ENCODE measurements around the gene TPSB2.

TPSB2 gene

DNA sequence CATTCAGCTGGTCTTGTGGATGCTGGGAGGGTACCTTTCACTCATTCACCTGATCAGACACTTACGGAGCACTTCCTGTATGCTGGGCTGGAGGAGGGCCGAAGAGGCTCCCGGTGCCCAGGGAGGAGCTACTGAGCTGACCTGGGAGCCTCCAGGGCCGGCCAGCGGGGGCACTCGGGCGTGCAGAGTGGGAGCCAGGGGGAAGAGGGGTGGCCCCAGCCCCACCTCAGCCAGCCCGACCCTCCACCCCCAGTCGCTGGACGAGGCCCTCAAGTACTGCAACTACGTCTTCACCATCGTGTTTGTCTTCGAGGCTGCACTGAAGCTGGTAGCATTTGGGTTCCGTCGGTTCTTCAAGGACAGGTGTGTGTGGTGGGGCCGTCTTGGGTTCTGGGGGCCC, 15.3 kb downstream of the TPSB2 start:
- TF ChIP-seq, protein P1, sequence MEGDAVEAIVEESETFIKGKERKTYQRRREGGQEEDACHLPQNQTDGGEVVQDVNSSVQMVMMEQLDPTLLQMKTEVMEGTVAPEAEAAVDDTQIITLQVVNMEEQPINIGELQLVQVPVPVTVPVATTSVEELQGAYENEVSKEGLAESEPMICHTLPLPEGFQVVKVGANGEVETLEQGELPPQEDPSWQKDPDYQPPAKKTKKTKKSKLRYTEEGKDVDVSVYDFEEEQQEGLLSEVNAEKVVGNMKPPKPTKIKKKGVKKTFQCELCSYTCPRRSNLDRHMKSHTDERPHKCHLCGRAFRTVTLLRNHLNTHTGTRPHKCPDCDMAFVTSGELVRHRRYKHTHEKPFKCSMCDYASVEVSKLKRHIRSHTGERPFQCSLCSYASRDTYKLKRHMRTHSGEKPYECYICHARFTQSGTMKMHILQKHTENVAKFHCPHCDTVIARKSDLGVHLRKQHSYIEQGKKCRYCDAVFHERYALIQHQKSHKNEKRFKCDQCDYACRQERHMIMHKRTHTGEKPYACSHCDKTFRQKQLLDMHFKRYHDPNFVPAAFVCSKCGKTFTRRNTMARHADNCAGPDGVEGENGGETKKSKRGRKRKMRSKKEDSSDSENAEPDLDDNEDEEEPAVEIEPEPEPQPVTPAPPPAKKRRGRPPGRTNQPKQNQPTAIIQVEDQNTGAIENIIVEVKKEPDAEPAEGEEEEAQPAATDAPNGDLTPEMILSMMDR (IDR thresholded peaks at IDR 0.05; ENCODE audit: unreplicated experiment in 3 of 3): no peak
- H3K27ac Mint-ChIP-seq: no peak overlapping the region
- no peaks in the 10 kb centered on the region for H3K36me3 Mint-ChIP-seq (ENCODE audit: low read depth)
- no peak overlapping the region for H3K4me3 Mint-ChIP-seq
- H3K9me3 Mint-ChIP-seq: no peaks in the 10 kb centered on the region
- no peaks in the 10 kb centered on the region for H3K4me1 Mint-ChIP-seq
- no peaks in the 10 kb centered on the region for H3K27me3 Mint-ChIP-seq (ENCODE audit: low read depth)

DNA sequence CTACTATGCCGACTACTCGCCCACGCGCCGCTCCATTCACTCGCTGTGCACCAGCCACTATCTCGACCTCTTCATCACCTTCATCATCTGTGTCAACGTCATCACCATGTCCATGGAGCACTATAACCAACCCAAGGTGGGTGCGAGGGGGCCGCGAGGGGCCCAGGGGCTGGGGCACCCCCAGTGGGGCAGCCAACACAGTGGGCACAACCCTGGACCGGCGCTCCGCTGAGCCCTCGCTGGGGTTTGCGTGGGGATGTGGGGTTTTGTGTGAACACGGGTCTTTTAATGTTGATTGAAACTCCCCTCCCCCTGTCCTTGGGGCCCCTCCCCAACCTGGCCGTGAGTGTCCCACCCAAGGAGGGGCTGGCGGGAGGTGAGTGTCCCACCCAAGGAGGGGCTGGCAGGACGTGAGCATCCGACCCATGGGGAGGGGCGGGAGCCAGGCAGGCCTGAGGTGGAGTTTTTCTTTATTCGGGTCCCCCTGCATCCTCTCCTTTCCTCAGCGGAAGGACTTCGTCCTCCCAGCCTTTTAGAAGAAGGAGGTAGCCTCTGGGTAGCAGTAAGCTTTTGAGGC, 16.1 kb downstream of the TPSB2 start:
- Mint-ChIP-seq H3K27me3 (ENCODE audit: low read depth) (no peaks in the 10 kb centered on the region), H3K4me1 (no peaks in the 10 kb centered on the region), H3K36me3 (ENCODE audit: low read depth) (no peaks in the 10 kb centered on the region), H3K9me3 (no peaks in the 10 kb centered on the region), H3K27ac (no peak overlapping the region), H3K4me3 (no peak overlapping the region)
- TF ChIP-seq, protein P1 (IDR thresholded peaks at IDR 0.05; ENCODE audit: unreplicated experiment in 3 of 3): no peak

DNA sequence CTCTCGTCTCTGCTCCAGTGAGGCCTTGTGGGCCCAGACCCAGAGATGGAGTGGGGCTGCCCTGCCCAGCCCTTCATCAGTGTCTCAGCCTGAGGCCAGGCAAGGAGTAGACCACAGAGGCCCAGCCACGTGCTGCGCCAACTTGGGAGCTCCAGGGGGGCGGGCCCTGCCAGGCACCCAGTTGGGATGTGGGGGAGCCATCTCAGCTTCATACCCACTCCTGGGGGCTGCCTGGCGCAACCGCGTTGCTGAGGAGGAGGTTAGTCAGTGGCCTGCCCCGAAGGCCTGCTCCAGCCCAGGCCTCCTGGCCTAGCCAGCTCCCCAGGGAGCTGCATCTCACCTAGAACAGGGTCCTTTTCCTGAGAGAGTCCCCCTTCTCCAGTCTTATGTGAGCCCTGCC, 16.8 kb downstream of the TPSB2 start:
- H3K4me1 Mint-ChIP-seq: no peaks in the 10 kb centered on the region
- H3K36me3 Mint-ChIP-seq (ENCODE audit: low read depth): no peaks in the 10 kb centered on the region
- no peaks in the 10 kb centered on the region for H3K27me3 Mint-ChIP-seq (ENCODE audit: low read depth)
- H3K4me3 Mint-ChIP-seq: no peak overlapping the region
- no peak overlapping the region for H3K27ac Mint-ChIP-seq
- no peaks in the 10 kb centered on the region for H3K9me3 Mint-ChIP-seq
- TF ChIP-seq, protein P1 (IDR thresholded peaks at IDR 0.05; ENCODE audit: unreplicated experiment in 3 of 3): no peak

DNA sequence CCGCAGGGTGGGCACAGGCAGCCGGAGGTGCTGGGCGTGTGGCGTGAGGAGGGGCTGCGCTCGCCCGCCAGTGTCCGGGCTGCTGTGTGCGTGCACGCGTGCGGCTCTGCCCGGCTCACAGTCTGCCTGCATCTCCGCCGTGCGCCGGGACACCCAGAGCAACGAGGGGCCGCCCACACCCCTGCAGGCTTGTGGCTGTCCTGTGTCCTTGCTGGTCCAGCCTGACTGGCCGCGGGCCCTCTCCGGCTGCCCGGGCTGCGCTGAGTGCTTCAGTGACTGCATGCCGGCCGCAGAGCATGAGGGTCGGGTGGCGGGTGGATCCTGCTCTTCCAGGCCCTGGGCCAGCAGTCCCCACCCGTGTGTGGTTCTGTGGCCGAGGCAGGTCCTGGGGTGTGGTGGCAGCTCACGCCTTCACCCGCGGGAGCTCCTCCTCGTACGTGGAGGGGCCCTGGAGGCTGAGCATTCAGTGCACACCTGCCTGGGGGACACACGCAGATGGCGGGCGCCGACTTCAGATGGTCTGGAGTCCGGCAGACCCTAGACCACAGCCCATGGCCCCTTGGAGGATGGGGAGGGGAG, 17.3 kb downstream of the TPSB2 start:
- TF ChIP-seq, protein P1 (IDR thresholded peaks at IDR 0.05; ENCODE audit: unreplicated experiment in 3 of 3): no peak
- no peak overlapping the region for H3K4me3 Mint-ChIP-seq
- no peaks in the 10 kb centered on the region for H3K27me3 Mint-ChIP-seq (ENCODE audit: low read depth)
- H3K4me1 Mint-ChIP-seq: no peaks in the 10 kb centered on the region
- H3K36me3 Mint-ChIP-seq (ENCODE audit: low read depth): no peaks in the 10 kb centered on the region
- H3K9me3 Mint-ChIP-seq: no peaks in the 10 kb centered on the region
- H3K27ac Mint-ChIP-seq: no peak overlapping the region

DNA sequence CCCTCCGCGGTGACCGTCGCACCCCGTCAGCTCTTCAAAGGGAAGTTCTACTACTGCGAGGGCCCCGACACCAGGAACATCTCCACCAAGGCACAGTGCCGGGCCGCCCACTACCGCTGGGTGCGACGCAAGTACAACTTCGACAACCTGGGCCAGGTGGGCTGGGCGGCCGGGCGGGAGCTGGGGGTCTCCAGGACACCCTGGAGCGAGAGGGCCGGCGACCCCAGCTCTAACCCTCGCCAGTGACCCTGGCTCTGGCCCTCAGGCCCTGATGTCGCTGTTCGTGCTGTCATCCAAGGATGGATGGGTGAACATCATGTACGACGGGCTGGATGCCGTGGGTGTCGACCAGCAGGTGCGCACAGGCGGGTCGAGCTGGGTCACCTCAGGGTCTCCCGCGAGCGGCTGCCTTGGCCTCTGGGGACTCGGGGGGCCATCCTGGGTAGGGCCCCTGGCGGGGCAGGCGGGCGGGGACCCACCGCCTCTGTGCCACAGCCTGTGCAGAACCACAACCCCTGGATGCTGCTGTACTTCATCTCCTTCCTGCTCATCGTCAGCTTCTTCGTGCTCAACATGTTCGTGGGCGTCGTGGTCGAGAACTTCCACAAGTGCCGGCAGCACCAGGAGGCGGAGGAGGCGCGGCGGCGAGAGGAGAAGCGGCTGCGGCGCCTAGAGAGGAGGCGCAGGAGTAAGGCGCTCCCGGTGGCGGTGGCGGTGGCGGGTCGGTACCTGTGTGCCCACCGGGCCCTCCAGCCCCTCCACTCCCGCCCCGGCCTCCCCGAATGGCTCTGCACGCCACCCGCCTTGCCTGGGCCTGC, 18.3 kb downstream of the TPSB2 start:
- no peak overlapping the region for H3K4me3 Mint-ChIP-seq
- H3K27me3 Mint-ChIP-seq (ENCODE audit: low read depth): no peaks in the 10 kb centered on the region
- H3K27ac Mint-ChIP-seq: no peak overlapping the region
- H3K36me3 Mint-ChIP-seq (ENCODE audit: low read depth): no peaks in the 10 kb centered on the region
- no peaks in the 10 kb centered on the region for H3K4me1 Mint-ChIP-seq
- no peaks in the 10 kb centered on the region for H3K9me3 Mint-ChIP-seq
- TF ChIP-seq, protein P1 (IDR thresholded peaks at IDR 0.05; ENCODE audit: unreplicated experiment in 3 of 3): no peak
